ENCODE data around the gene CHRNE. TPM values are rescaled to one million over a fixed set of nuclear protein-coding genes. Genes with fewer than 3 reads are reported as not detected.
A peak's percentile ranks its signal among the peaks of the same experiment; 100 is the strongest.

The CHRNE gene
- total and polyA plus RNA-seq, 2 donors (not counting 1 experiment from before 2014, with no cell fraction given) = 0.19 to 0.66 TPM

GRCh38 chr17:4941319-4941610, 38.4 kb upstream of the CHRNE start:
- DNase-seq (ENCODE audit: low read depth in 2 of 2) = no peak
- peak overlapping the region; percentile 89 for H3K27ac ChIP-seq (ENCODE audit: insufficient read depth, low read length)
- H3K27me3 ChIP-seq (ENCODE audit: control insufficient read depth, insufficient read depth, low read length) = no peaks in the 10 kb centered on the region
- peak overlapping the region; percentile 95 for H3K4me2 ChIP-seq (ENCODE audit: extremely low read depth, insufficient read depth, low read length)
- H3K4me1 ChIP-seq (ENCODE audit: control insufficient read depth, extremely low read depth, insufficient read depth, low read length) = peaks cover 30% of the 10 kb centered on the region
- no peaks in the 10 kb centered on the region for H3K9me3 ChIP-seq (ENCODE audit: control insufficient read depth, insufficient read depth, low read depth, low read length)
- H3K9ac ChIP-seq (ENCODE audit: insufficient read depth, low read length) = peak overlapping the region; percentile 45
- H3K36me3 ChIP-seq (ENCODE audit: control insufficient read depth, insufficient read depth, low read length) = peaks cover 32% of the 10 kb centered on the region
- H4K20me1 ChIP-seq (ENCODE audit: control insufficient read depth, extremely low read depth, insufficient read depth, low read length) = no peaks in the 10 kb centered on the region
- TF ChIP-seq CTCF (conservative IDR thresholded peaks at IDR 0.05 in 1 of 2, IDR thresholded peaks at IDR 0.05 in 1 of 2; ENCODE audit: low read depth in 1 of 2, low read length in 2 of 2) (no peak), EZH2 (IDR thresholded peaks at IDR 0.05; ENCODE audit: low read length, missing control alignments) (no peak)
- H3K79me2 ChIP-seq (ENCODE audit: control insufficient read depth, insufficient read depth, low read length) = peaks cover 74% of the 10 kb centered on the region
- H3K4me3 ChIP-seq (replicated peaks in 1 of 4; ENCODE audit: control extremely low read depth in 1 of 4, insufficient read depth in 1 of 4, low read depth in 3 of 4, low read length in 4 of 4) = peak overlapping the region; percentile 77 to 93 (median 83)
- H2AFZ ChIP-seq (ENCODE audit: low read length) = no peak overlapping the region

DNA sequence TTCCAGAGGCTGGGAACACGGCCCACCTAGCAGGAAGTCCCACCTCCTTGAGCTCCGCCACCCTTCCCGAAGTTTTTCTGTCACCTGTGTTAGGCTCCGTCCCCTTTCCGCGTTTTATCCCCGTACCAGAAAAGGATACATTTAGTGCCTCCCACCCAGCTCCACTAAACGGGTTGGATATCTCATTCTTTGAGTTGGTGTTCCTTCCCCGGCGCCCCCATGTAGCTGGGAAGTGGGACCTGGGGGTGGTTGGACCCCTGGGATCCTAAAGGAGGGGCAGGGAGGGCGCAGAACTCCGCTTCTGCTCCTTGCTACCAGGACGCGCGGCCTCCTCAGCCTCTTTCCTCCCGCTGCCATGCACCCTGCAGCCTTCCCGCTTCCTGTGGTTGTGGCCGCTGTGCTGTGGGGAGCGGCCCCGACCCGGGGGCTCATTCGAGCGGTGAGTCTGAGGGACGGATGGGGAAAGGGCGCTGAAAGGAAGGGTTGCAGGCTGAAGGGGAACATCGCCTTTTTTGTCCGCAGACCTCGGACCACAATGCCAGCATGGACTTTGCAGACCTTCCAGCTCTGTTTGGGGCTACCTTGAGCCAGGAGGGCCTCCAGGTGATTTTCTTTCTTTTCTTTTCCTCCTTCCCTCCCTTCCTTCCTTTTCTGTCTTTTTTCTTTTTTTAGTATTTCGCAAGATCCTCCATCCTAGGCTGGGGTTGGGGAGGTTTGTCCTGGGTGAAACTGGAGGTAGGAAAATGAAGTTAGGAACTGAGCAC, 37.8 kb upstream of the CHRNE start:
- peak overlapping the region; percentile 79 for H2AFZ ChIP-seq (ENCODE audit: low read length)
- no peaks in the 10 kb centered on the region for H4K20me1 ChIP-seq (ENCODE audit: control insufficient read depth, extremely low read depth, insufficient read depth, low read length)
- peaks cover 69% of the 10 kb centered on the region for H3K79me2 ChIP-seq (ENCODE audit: control insufficient read depth, insufficient read depth, low read length)
- H3K27me3 ChIP-seq (ENCODE audit: control insufficient read depth, insufficient read depth, low read length) = no peaks in the 10 kb centered on the region
- peaks cover 35% of the 10 kb centered on the region for H3K36me3 ChIP-seq (ENCODE audit: control insufficient read depth, insufficient read depth, low read length)
- DNase-seq (ENCODE audit: low read depth in 2 of 2) = no peak
- no peaks in the 10 kb centered on the region for H3K9me3 ChIP-seq (ENCODE audit: control insufficient read depth, insufficient read depth, low read depth, low read length)
- TF ChIP-seq CTCF (conservative IDR thresholded peaks at IDR 0.05 in 1 of 2, IDR thresholded peaks at IDR 0.05 in 1 of 2; ENCODE audit: low read depth in 1 of 2, low read length in 2 of 2) (no peak), EZH2 (IDR thresholded peaks at IDR 0.05; ENCODE audit: low read length, missing control alignments) (no peak)
- peak overlapping the region; percentile 77 to 93 (median 83) for H3K4me3 ChIP-seq (replicated peaks in 1 of 4; ENCODE audit: control extremely low read depth in 1 of 4, insufficient read depth in 1 of 4, low read depth in 3 of 4, low read length in 4 of 4)
- peak overlapping the region; percentile 95 for H3K4me2 ChIP-seq (ENCODE audit: extremely low read depth, insufficient read depth, low read length)
- H3K27ac ChIP-seq (ENCODE audit: insufficient read depth, low read length) = peak overlapping the region; percentile 89
- peaks cover 29% of the 10 kb centered on the region for H3K4me1 ChIP-seq (ENCODE audit: control insufficient read depth, extremely low read depth, insufficient read depth, low read length)
- H3K9ac ChIP-seq (ENCODE audit: insufficient read depth, low read length) = peak overlapping the region; percentile 78

DNA sequence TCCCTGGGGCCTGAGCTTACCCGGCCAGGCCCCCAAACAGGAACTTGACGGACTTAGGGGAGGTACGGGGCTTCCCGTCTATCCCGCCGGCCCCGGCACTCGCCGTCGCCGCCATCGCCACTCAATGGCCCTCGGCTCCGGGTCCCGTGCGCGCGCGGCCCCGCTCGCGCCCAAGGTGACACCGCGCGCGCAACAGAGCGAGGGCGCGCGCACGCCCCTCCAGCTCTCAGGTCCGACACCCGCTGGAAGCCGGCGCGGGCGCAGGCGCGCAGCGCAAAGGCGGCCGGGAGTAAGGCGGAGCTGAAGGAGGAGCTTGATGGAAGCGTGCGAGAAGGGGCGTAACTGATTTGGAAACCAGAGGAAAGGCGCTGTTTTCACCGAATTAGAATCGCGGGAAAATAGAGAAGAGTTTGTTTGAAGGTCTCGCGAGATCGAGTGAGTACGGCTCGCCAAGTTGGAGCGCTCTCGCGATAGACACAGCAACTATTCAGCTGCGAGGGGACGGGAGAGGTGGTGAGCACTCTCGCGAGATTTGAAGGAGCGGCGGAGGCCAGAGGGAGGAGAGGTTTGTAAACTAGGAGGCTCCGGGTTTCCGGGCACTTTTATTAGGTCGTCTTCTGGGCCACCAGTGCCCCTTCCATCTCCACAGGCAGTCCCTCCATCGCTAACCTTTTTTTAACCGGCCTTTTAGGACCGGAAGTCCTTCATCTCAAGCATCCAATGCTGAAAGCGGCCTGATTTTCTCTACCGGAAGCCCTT, 37.1 kb upstream of the CHRNE start, which contains the start of the genes RNF167 and SLC25A11:
TSS of gene RNF167 (plus strand) at position 473 of the 759 bp plus-strand sequence. CDS start 642 bp downstream, outside the sequence.
TSS of gene SLC25A11 (minus strand) at position 251 of the 759 bp plus-strand sequence. CDS start at position 115, 136 bp downstream.
- Histone ChIP-seq H3K9me3 (ENCODE audit: control insufficient read depth, insufficient read depth, low read depth, low read length) (no peaks in the 10 kb centered on the region), H3K4me2 (ENCODE audit: extremely low read depth, insufficient read depth, low read length) (peak within 1 kb of the TSS; percentile 100), H3K36me3 (ENCODE audit: control insufficient read depth, insufficient read depth, low read length) (peaks cover 34% of the 10 kb centered on the region), H3K4me3 (replicated peaks in 1 of 4; ENCODE audit: control extremely low read depth in 1 of 4, insufficient read depth in 1 of 4, low read depth in 3 of 4, low read length in 4 of 4) (peak within 1 kb of the TSS; percentile 77 to 93 (median 83)), H4K20me1 (ENCODE audit: control insufficient read depth, extremely low read depth, insufficient read depth, low read length) (no peaks in the 10 kb centered on the region), H3K4me1 (ENCODE audit: control insufficient read depth, extremely low read depth, insufficient read depth, low read length) (peaks cover 25% of the 10 kb centered on the region), H3K27ac (ENCODE audit: insufficient read depth, low read length) (peak within 1 kb of the TSS; percentile 89), H3K79me2 (ENCODE audit: control insufficient read depth, insufficient read depth, low read length) (peaks cover 61% of the 10 kb centered on the region), H2AFZ (ENCODE audit: low read length) (peak within 1 kb of the TSS; percentile 79), H3K9ac (ENCODE audit: insufficient read depth, low read length) (peak within 1 kb of the TSS; percentile 78), H3K27me3 (ENCODE audit: control insufficient read depth, insufficient read depth, low read length) (no peaks in the 10 kb centered on the region)
- DNase-seq (ENCODE audit: low read depth in 2 of 2) = peak; percentile 99 to 100
- TF ChIP-seq EZH2 (IDR thresholded peaks at IDR 0.05; ENCODE audit: low read length, missing control alignments) = no peak
- no peak for TF ChIP-seq CTCF (conservative IDR thresholded peaks at IDR 0.05 in 1 of 2, IDR thresholded peaks at IDR 0.05 in 1 of 2; ENCODE audit: low read depth in 1 of 2, low read length in 2 of 2)

Measured in fibroblast of lung (primary cell).